HFFc6 (cell line): ENCODE results near the gene ZNF415. TPM values are rescaled to one million over a fixed set of nuclear protein-coding genes. Genes with fewer than 3 reads are reported as not detected.

ENCODE experiments used
- DNase-seq: peaks from one replicate; pipeline ENCODE4 v3.0.0-alpha.2; 2018
- H3K27ac Mint-ChIP-seq: 2 replicates; pipeline ENCODE4 v1.8.0; 2020; ENCODE audit warnings: mild to moderate bottlenecking, mixed read lengths
- H3K27me3 Mint-ChIP-seq: 2 replicates; pipeline ENCODE4 v1.8.0; 2021; ENCODE audit warnings: mild to moderate bottlenecking, moderate library complexity, mixed read lengths; ENCODE audit not compliant: insufficient read depth
- H3K36me3 Mint-ChIP-seq: 2 replicates; pipeline ENCODE4 v1.8.0; 2021; ENCODE audit warnings: low read depth, mixed read lengths
- H3K4me1 Mint-ChIP-seq: 2 replicates; pipeline ENCODE4 v1.8.0; 2020; ENCODE audit warnings: low read depth, mixed read lengths
- H3K4me3 Mint-ChIP-seq: 2 replicates; pipeline ENCODE4 v1.8.0; 2020; ENCODE audit warnings: mild to moderate bottlenecking, moderate library complexity, mixed read lengths
- H3K9me3 Mint-ChIP-seq: 2 replicates; pipeline ENCODE4 v1.8.0; 2020; ENCODE audit warnings: mild to moderate bottlenecking, mixed read lengths
- CTCF ChIP-seq: fragments of 200-600 bp; sonication (generic); IDR thresholded peaks from 2 replicates; pipeline ENCODE4 v1.5.0; 2021; ENCODE audit warnings: antibody characterized with exemption, mild to moderate bottlenecking
- total RNA-seq, 6 experiments: library from RNA; stranded (reverse); fragmentation: NEBNext Ultra II Directional; extraction: Animal tissue kit (Norgen Biotek cat#: 25700); gene quantifications; 2 replicates in 1 of 6; 3 replicates in 5 of 6; pipeline ENCODE4 v1.2.3, GENCODE V29; 2021

The ZNF415 gene
- total RNA-seq, 6 experiments from 2014 or later: 3.2 to 4.6 (median 4.0) TPM

GRCh38 chr19:53161123-53161522 is 28.4 kb upstream of the ZNF415 start:
- Mint-ChIP-seq H3K4me1 (peaks cover 11% of the 10 kb centered on the region), H3K4me3 (no peak overlapping the region), H3K27ac (no peak overlapping the region), H3K9me3 (peaks cover 73% of the 10 kb centered on the region), H3K27me3 (peaks cover 4% of the 10 kb centered on the region; the same call in 1 of the 2 replicates), H3K36me3 (peaks cover 43% of the 10 kb centered on the region)
- TF ChIP-seq CTCF: no peak
- DNase-seq: no peak

GRCh38 chr19:53160350-53160749 is 27.6 kb upstream of the ZNF415 start:
- H3K4me3 Mint-ChIP-seq: no peak overlapping the region
- no peak for TF ChIP-seq CTCF
- H3K36me3 Mint-ChIP-seq: peaks cover 35% of the 10 kb centered on the region
- H3K27ac Mint-ChIP-seq: no peak overlapping the region
- peaks cover 67% of the 10 kb centered on the region for H3K9me3 Mint-ChIP-seq
- no peak for DNase-seq
- H3K27me3 Mint-ChIP-seq: peaks cover 4% of the 10 kb centered on the region; the same call in 1 of the 2 replicates
- H3K4me1 Mint-ChIP-seq: peaks cover 11% of the 10 kb centered on the region

GRCh38 chr19:53158119-53158656 is 25.5 kb upstream of the ZNF415 start:
- Mint-ChIP-seq H3K4me1 (peaks cover 11% of the 10 kb centered on the region), H3K9me3 (peaks cover 62% of the 10 kb centered on the region), H3K27me3 (peaks cover 4% of the 10 kb centered on the region; the same call in 1 of the 2 replicates), H3K4me3 (peak overlapping the region; percentile 87), H3K36me3 (peaks cover 42% of the 10 kb centered on the region), H3K27ac (peak overlapping the region; percentile 10)
- TF ChIP-seq CTCF: no peak
- no peak for DNase-seq

GRCh38 chr19:53157626-53158025 is 24.9 kb upstream of the ZNF415 start:
- peaks cover 4% of the 10 kb centered on the region; the same call in 1 of the 2 replicates for H3K27me3 Mint-ChIP-seq
- H3K27ac Mint-ChIP-seq: peak overlapping the region; percentile 10; the same call in 1 of the 2 replicates
- H3K36me3 Mint-ChIP-seq: peaks cover 47% of the 10 kb centered on the region
- peak overlapping the region; percentile 87 for H3K4me3 Mint-ChIP-seq
- peaks cover 60% of the 10 kb centered on the region for H3K9me3 Mint-ChIP-seq
- TF ChIP-seq CTCF: no peak
- peaks cover 11% of the 10 kb centered on the region for H3K4me1 Mint-ChIP-seq
- DNase-seq: no peak

GRCh38 chr19:53156850-53157249 is 24.1 kb upstream of the ZNF415 start:
- Mint-ChIP-seq H3K4me3 (no peak overlapping the region), H3K36me3 (peaks cover 51% of the 10 kb centered on the region), H3K9me3 (peaks cover 62% of the 10 kb centered on the region), H3K27ac (no peak overlapping the region), H3K4me1 (peaks cover 11% of the 10 kb centered on the region), H3K27me3 (peaks cover 4% of the 10 kb centered on the region; the same call in 1 of the 2 replicates)
- no peak for TF ChIP-seq CTCF
- DNase-seq: no peak
